Uterus (tissue), 4 donors: ENCODE data around the gene RPL21. TPM values are rescaled to one million over a fixed set of nuclear protein-coding genes. Genes with fewer than 3 reads are reported as not detected.

Experiments
- DNase-seq, 2 donors: peaks; one replicate each; pipeline ENCODE4 v3.0.0-alpha.2; 2019 to 2020
- H3K27ac ChIP-seq, 2 donors: fragments of 200-600 bp; sonication (generic); 1 replicate in 1 of 2; 2 replicates in 1 of 2; pipeline ENCODE4 v1.5.1; 2016 to 2018
- H3K27me3 ChIP-seq, 2 donors: fragments of 200-600 bp; sonication (generic); one replicate each; pipeline ENCODE4 v1.5.1; 2018 to 2019; ENCODE audit warnings: control low read depth in 1 of 2
- H3K36me3 ChIP-seq, 2 donors: fragments of 200-600 bp; sonication (generic); one replicate each; pipeline ENCODE4 v1.5.1; 2019; ENCODE audit warnings: control low read depth in 1 of 2
- H3K4me1 ChIP-seq, 2 donors: fragments of 200-600 bp; sonication (generic); one replicate each; pipeline ENCODE4 v1.5.1; 2018 to 2019; ENCODE audit warnings: control low read depth in 1 of 2
- H3K4me3 ChIP-seq, 2 donors: fragments of 200-600 bp; sonication (generic); 1 replicate in 1 of 2; 2 replicates in 1 of 2; pipeline ENCODE4 v1.5.1; 2018 to 2019; ENCODE audit warnings: mild to moderate bottlenecking in 1 of 2
- H3K9me3 ChIP-seq, 2 donors: fragments of 200-600 bp; sonication (generic); one replicate each; pipeline ENCODE4 v1.5.1; 2019; ENCODE audit warnings: control low read depth in 1 of 2
- POLR2A ChIP-seq, 2 donors: fragments of 450-650 bp; IDR thresholded peaks; one replicate each; pipeline ENCODE4 v1.6.1; 2016; ENCODE audit warnings: antibody characterized with exemption in 2 of 2, mild to moderate bottlenecking in 1 of 2, moderate library complexity in 1 of 2
- intact Hi-C: fragments of 100-400 bp; cut with DNase I; formaldehyde crosslinking; loops from one replicate; pipeline ENCODE4 v1.15.1; 2023; ENCODE audit warnings: low total_unique reads
- total RNA-seq, 4 donors: library from RNA; depleted of rRNA in 3 of 4; stranded (reverse); fragments of >200 nt in 3 of 4; gene quantifications; one replicate each; pipeline versions ENCODE4 v1.1.0 to v1.2.4, GENCODE V29; 2014 to 2023
- TF ChIP-seq, protein P1 (sequence below), 4 experiments: fragments of 200-600 bp in 2 of 4; fragments of 450-650 bp in 2 of 4; sonication (generic) in 2 of 4; IDR thresholded peaks; one replicate each; pipeline ENCODE4 v1.5.1; 2016 to 2019; ENCODE audit warnings: antibody characterized with exemption in 4 of 4, mild to moderate bottlenecking in 2 of 4, moderate library complexity in 1 of 4
- donor health status: DM: yes; HTN: yes; CAD: no.

RPL21 gene
- 1,000 to 10,000 TPM in 3 of 4 donors, 100 to 1,000 TPM in 1; 816 to 2,598 (median 1,942) TPM for total RNA-seq

GRCh38 chr13:27251166-27252091 lies at the start of gene RPL21:
Gene RPL21 (plus strand): TSS chr13:27251558. CDS start chr13:27253777, 2,219 bp downstream.
- Histone ChIP-seq H3K27ac (peak within 1 kb of the TSS; percentile 95 to 98), H3K4me3 (peak within 1 kb of the TSS; percentile 88 to 100), H3K9me3 (no peaks in the 10 kb centered on the region), H3K36me3 (no peaks in the 10 kb centered on the region), H3K27me3 (no peaks in the 10 kb centered on the region), H3K4me1 (peaks cover 6 to 11% of the 10 kb centered on the region in 2 donors)
- intact Hi-C loops = loop anchor here (5.0 kb wide), 1 partner anchor 79 kb away; the partner anchor contains the start of gene USP12
- TF ChIP-seq POLR2A (IDR thresholded peaks at IDR 0.05) = peak; percentile 41 to 83
- TF ChIP-seq, protein P1, sequence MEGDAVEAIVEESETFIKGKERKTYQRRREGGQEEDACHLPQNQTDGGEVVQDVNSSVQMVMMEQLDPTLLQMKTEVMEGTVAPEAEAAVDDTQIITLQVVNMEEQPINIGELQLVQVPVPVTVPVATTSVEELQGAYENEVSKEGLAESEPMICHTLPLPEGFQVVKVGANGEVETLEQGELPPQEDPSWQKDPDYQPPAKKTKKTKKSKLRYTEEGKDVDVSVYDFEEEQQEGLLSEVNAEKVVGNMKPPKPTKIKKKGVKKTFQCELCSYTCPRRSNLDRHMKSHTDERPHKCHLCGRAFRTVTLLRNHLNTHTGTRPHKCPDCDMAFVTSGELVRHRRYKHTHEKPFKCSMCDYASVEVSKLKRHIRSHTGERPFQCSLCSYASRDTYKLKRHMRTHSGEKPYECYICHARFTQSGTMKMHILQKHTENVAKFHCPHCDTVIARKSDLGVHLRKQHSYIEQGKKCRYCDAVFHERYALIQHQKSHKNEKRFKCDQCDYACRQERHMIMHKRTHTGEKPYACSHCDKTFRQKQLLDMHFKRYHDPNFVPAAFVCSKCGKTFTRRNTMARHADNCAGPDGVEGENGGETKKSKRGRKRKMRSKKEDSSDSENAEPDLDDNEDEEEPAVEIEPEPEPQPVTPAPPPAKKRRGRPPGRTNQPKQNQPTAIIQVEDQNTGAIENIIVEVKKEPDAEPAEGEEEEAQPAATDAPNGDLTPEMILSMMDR (IDR thresholded peaks at IDR 0.05) = no peak
- DNase-seq = peak; percentile 95 to 97

- H3K4me1 ChIP-seq = no peaks in the 10 kb centered on the region
- TF ChIP-seq, protein P1 (IDR thresholded peaks at IDR 0.05) = no peak
- TF ChIP-seq POLR2A (IDR thresholded peaks at IDR 0.05) = no peak
- H3K36me3 ChIP-seq = no peaks in the 10 kb centered on the region
- no peak for DNase-seq
- H3K9me3 ChIP-seq = no peaks in the 10 kb centered on the region
- no peak overlapping the region for H3K27ac ChIP-seq
- no peaks in the 10 kb centered on the region for H3K27me3 ChIP-seq
- no peak overlapping the region for H3K4me3 ChIP-seq
- intact Hi-C loops = no loop called here
Measured at GRCh38 chr13:27201661-27202060, 49.7 kb upstream of the RPL21 start.

DNA sequence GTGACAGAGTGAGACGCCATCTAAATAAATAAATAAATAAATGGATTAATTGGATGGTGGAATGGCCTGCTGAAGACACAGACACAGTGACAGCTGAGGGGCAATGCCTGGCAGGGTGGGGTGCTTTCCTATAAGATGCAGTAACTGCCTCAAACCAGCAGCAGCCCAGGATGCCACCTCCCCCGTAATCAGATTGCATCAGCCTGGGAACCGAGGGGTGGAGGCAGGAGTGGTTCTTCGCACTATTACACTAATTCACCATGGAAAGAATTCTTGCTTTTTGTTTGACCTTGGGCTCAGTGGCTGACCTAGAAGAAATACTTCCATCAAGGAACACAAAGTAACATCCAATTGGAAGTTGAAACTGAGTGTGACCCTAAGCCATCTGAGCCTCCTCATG lies 48.2 kb upstream of the RPL21 start:
- DNase-seq = no peak
- Histone ChIP-seq H3K4me3 (no peak overlapping the region), H3K36me3 (no peaks in the 10 kb centered on the region), H3K4me1 (no peaks in the 10 kb centered on the region), H3K27me3 (no peaks in the 10 kb centered on the region), H3K27ac (no peak overlapping the region), H3K9me3 (no peaks in the 10 kb centered on the region)
- TF ChIP-seq POLR2A (IDR thresholded peaks at IDR 0.05) = no peak
- TF ChIP-seq, protein P1 (IDR thresholded peaks at IDR 0.05) = no peak
- intact Hi-C loops = no loop called here

DNA sequence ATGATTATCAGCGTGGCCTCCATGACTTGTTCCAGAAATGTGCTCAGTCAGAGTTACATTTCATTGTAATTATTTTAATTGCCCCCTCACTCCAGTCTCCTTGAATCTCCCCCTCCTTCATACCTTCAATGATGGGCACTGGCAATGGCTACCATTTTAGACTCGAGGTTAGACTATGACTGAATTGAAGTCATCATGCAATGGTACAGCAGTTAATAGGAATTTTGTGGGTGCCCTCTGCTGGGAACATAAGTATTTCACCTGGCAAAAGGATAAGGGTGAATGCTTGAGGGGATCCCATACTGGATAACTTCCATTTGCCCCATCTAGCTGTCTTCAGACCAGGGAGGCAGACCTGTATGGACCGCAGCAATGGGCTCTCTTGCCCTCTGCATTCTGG lies 47.5 kb upstream of the RPL21 start:
- Histone ChIP-seq H3K36me3 (no peaks in the 10 kb centered on the region), H3K9me3 (no peaks in the 10 kb centered on the region), H3K27me3 (no peaks in the 10 kb centered on the region), H3K27ac (no peak overlapping the region), H3K4me3 (no peak overlapping the region), H3K4me1 (no peaks in the 10 kb centered on the region)
- TF ChIP-seq, protein P1 (IDR thresholded peaks at IDR 0.05) = peak in 1 of 4 experiments; percentile 40
- TF ChIP-seq POLR2A (IDR thresholded peaks at IDR 0.05) = no peak
- intact Hi-C loops = no loop called here
- DNase-seq = no peak

GRCh38 chr13:27208514-27208913 lies 42.8 kb upstream of the RPL21 start:
- Histone ChIP-seq H3K27ac (no peak overlapping the region), H3K27me3 (no peaks in the 10 kb centered on the region), H3K36me3 (no peaks in the 10 kb centered on the region), H3K9me3 (no peaks in the 10 kb centered on the region), H3K4me3 (no peak overlapping the region), H3K4me1 (no peaks in the 10 kb centered on the region)
- DNase-seq = no peak
- no peak for TF ChIP-seq POLR2A (IDR thresholded peaks at IDR 0.05)
- TF ChIP-seq, protein P1 (IDR thresholded peaks at IDR 0.05) = no peak
- intact Hi-C loops = no loop called here
